ENCODE results near the gene DCUN1D2.

DCUN1D2 gene

DNA sequence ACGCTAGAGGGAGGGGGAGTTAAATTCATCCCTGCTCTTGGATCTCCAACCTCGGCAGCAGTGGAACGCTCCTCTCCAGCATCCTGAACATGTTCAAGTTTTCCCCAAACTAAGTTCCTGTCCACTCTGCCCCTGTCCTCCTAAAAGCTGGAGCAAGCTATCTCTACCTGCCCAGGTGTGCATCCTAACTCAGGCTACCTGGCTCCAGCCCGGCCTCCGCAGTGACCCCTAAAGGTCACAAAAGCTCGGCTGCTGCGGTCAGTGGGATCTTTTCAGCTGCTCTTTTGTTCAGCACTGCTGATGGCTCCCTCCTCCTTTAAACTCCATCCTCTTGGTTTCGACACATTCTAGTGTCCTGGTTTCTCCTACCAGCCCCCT, 1.4 kb downstream of the DCUN1D2 start:
- H3K27ac ChIP-seq (ENCODE audit: low read length) = no peak overlapping the region
- H3K4me1 ChIP-seq (ENCODE audit: control insufficient read depth, insufficient read depth, low read length) = peaks cover 41% of the 10 kb centered on the region
- H3K4me3 ChIP-seq (ENCODE audit: low read length in 2 of 2) = peak overlapping the region; percentile 66 to 83

DNA sequence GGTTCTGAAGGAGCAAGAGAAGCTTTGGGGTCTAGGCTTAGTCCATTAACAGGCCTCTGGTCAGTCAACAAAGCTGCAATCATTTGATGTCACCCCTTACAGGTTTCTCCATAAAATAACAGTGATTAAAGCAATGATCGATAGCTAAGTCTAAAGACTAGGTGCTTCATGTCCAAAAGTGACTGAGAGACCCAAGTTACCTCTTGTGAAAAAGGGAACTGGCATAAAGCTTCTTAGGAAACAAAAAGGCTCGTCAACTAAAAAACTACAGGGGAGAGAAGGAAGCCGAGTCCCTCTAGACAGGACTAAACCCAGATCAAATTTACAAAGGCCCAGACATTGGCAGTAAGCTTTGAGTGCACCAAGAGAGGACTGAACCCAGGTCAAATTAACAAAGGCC, 2.2 kb downstream of the DCUN1D2 start:
- Histone ChIP-seq H3K27me3 (ENCODE audit: control insufficient read depth in 1 of 2, insufficient read depth in 2 of 2, low read length in 2 of 2) (no peaks in the 10 kb centered on the region), H3K4me1 (ENCODE audit: control insufficient read depth, insufficient read depth, low read length) (peaks cover 40% of the 10 kb centered on the region), H3K27ac (ENCODE audit: low read length) (no peak overlapping the region), H3K36me3 (ENCODE audit: control insufficient read depth in 2 of 2, insufficient read depth in 2 of 2, low read length in 2 of 2) (no peaks in the 10 kb centered on the region), H3K9ac (ENCODE audit: low read length in 2 of 2) (no peak overlapping the region), H3K9me3 (ENCODE audit: control insufficient read depth in 2 of 2, low read length in 2 of 2) (no peaks in the 10 kb centered on the region), H3K4me3 (ENCODE audit: low read length in 2 of 2) (no peak overlapping the region)

More for the DNA sequence above, 1.4 kb downstream of the DCUN1D2 start:
- H3K27me3 ChIP-seq (ENCODE audit: control insufficient read depth in 1 of 2, insufficient read depth in 2 of 2, low read length in 2 of 2) = no peaks in the 10 kb centered on the region
- no peaks in the 10 kb centered on the region for H3K36me3 ChIP-seq (ENCODE audit: control insufficient read depth in 2 of 2, insufficient read depth in 2 of 2, low read length in 2 of 2)
- no peaks in the 10 kb centered on the region for H3K9me3 ChIP-seq (ENCODE audit: control insufficient read depth in 2 of 2, low read length in 2 of 2)
- peak overlapping the region; percentile 69 to 73 for H3K9ac ChIP-seq (ENCODE audit: low read length in 2 of 2)

DNA sequence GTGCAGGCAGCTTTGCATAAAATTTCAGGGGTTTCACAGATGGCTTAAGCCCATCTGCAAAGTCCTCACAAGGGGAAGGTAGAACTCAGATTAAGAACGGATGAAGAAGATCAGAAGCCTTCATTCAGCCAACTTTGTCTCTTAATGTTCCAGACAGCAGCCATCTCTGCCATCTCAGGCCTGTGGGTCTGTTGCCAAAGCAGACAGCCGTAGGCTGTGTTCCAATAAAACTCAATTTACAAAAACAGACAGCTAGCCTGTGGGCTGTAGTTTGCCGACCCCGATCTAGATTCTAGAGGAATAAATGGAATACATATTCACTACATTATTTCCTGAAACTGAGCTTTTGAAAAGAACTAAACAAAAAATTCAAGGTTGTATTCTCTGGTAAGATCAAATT, 3.8 kb downstream of the DCUN1D2 start:
- Histone ChIP-seq H3K9ac (ENCODE audit: low read length in 2 of 2) (no peak overlapping the region), H3K27ac (ENCODE audit: low read length) (no peak overlapping the region)

DNA sequence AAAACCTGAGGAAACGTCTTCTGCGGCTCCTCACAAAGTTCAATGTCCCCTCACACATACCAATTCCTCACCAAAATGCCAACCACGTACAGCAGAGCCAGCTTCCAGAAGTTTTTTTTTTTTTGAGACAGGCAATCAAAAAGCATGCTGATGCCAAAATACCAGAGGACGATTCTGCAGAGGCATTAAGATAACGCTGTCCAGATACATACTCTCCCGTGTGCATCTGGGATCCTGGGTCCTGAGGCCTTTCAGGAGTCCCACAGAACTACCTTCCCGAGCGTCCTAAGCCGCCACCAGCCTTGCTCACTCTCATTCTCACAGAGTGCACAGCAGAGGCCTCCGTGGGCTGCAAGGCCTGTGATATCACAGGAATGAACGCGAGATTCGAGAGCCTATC, 5.0 kb downstream of the DCUN1D2 start:
- Histone ChIP-seq H3K27ac (ENCODE audit: low read length) (no peak overlapping the region), H3K9me3 (ENCODE audit: control insufficient read depth in 2 of 2, low read length in 2 of 2) (no peaks in the 10 kb centered on the region), H3K27me3 (ENCODE audit: control insufficient read depth in 1 of 2, insufficient read depth in 2 of 2, low read length in 2 of 2) (no peaks in the 10 kb centered on the region), H3K4me3 (ENCODE audit: low read length in 2 of 2) (peak overlapping the region in 1 of 2 donors; percentile 15), H3K9ac (ENCODE audit: low read length in 2 of 2) (no peak overlapping the region), H3K36me3 (ENCODE audit: control insufficient read depth in 2 of 2, insufficient read depth in 2 of 2, low read length in 2 of 2) (no peaks in the 10 kb centered on the region), H3K4me1 (ENCODE audit: control insufficient read depth, insufficient read depth, low read length) (peaks cover 29% of the 10 kb centered on the region)

More for the DNA sequence above, 3.8 kb downstream of the DCUN1D2 start:
- Histone ChIP-seq H3K4me1 (ENCODE audit: control insufficient read depth, insufficient read depth, low read length) (peaks cover 33% of the 10 kb centered on the region), H3K27me3 (ENCODE audit: control insufficient read depth in 1 of 2, insufficient read depth in 2 of 2, low read length in 2 of 2) (no peaks in the 10 kb centered on the region), H3K9me3 (ENCODE audit: control insufficient read depth in 2 of 2, low read length in 2 of 2) (no peaks in the 10 kb centered on the region), H3K4me3 (ENCODE audit: low read length in 2 of 2) (no peak overlapping the region), H3K36me3 (ENCODE audit: control insufficient read depth in 2 of 2, insufficient read depth in 2 of 2, low read length in 2 of 2) (no peaks in the 10 kb centered on the region)

DNA sequence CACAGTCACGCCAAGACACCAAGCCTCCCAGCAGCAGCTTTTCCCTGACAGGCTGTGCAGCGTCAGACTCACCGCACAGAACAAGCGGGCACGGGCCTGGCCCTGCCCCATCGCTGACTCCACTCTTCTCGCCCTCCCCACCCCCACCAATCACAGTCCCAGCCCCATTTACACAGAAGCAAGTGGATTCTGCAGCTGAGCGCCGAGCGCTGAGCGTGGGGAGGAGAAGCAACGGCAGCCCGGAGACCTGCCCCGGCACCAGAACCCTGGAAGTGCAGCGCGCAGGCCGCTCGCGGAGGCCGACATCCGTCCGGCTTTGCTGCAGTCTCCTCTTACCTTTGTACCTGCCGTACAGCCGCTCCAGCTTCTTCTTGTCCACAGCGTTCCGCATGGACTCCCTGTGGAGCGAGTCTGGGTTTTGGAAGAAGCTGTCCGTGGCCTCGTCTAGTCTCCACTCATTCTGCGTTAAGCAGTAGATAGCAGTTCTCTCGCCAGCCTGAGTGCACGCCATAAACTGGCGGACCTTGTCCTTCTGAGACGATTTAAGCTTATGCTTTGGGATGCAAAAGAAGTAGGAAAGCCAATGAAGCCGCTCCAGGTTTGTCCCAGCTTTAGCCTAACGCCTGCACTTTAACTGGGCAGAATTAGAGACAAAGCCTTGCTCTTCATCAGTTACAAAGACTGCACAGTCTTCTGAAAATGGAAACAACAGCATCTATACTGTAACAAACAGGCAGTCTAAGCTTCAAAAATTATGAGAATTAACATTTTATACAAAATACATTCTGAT, 6.8 kb downstream of the DCUN1D2 start:
- Histone ChIP-seq H3K27me3 (ENCODE audit: control insufficient read depth in 1 of 2, insufficient read depth in 2 of 2, low read length in 2 of 2) (no peaks in the 10 kb centered on the region), H3K27ac (ENCODE audit: low read length) (no peak overlapping the region), H3K9me3 (ENCODE audit: control insufficient read depth in 2 of 2, low read length in 2 of 2) (no peaks in the 10 kb centered on the region), H3K36me3 (ENCODE audit: control insufficient read depth in 2 of 2, insufficient read depth in 2 of 2, low read length in 2 of 2) (peaks cover 4 to 6% of the 10 kb centered on the region in 2 donors), H3K4me1 (ENCODE audit: control insufficient read depth, insufficient read depth, low read length) (peaks cover 15% of the 10 kb centered on the region), H3K9ac (ENCODE audit: low read length in 2 of 2) (no peak overlapping the region), H3K4me3 (ENCODE audit: low read length in 2 of 2) (peak overlapping the region in 1 of 2 donors; percentile 15)

DNA sequence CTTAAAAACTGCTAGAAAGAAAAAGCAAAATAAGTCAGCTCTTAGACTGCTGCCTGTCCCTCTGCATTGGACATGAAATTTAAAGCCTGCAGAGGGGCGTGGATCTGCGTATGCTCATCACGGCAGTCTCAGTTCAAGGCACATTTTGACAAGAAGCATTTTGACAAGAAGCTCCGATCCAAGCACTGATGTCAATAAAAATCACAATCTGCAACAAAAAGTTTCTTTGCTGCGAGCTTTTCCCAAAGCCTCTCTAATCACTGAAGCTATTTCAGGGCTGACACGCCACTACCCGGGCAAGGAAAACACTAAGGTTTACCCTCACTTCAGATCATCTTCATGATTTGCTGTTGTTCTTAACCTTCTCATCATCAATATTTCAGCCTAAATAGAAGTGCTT, 7.4 kb downstream of the DCUN1D2 start:
- H3K27me3 ChIP-seq (ENCODE audit: control insufficient read depth in 1 of 2, insufficient read depth in 2 of 2, low read length in 2 of 2) = no peaks in the 10 kb centered on the region
- H3K9ac ChIP-seq (ENCODE audit: low read length in 2 of 2) = no peak overlapping the region
- H3K36me3 ChIP-seq (ENCODE audit: control insufficient read depth in 2 of 2, insufficient read depth in 2 of 2, low read length in 2 of 2) = peaks cover 4 to 6% of the 10 kb centered on the region in 2 donors
- peaks cover 13% of the 10 kb centered on the region for H3K4me1 ChIP-seq (ENCODE audit: control insufficient read depth, insufficient read depth, low read length)
- H3K27ac ChIP-seq (ENCODE audit: low read length) = no peak overlapping the region
- peak overlapping the region in 1 of 2 donors; percentile 15 for H3K4me3 ChIP-seq (ENCODE audit: low read length in 2 of 2)
- H3K9me3 ChIP-seq (ENCODE audit: control insufficient read depth in 2 of 2, low read length in 2 of 2) = no peaks in the 10 kb centered on the region

DNA sequence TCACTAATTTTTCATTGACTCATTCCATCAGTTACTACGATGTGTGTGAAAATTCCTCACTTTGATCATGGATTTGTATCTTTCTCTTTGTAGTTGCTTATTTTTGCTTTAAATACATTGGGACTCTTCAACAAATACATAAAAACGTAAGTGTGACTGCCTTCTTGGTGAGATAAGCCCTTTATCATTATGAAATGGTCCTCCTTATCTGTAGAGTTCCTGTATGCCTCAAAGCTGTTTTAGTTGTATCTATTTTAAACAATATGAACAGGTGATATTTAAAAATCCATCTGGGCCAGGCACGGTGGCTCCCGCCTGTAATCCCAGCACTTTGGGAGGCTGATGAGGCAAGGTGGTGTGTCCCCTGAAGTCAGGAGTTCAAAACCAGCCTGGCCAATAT, 11.3 kb downstream of the DCUN1D2 start:
- H3K27me3 ChIP-seq (ENCODE audit: control insufficient read depth in 1 of 2, insufficient read depth in 2 of 2, low read length in 2 of 2) = no peaks in the 10 kb centered on the region
- H3K27ac ChIP-seq (ENCODE audit: low read length) = no peak overlapping the region
- H3K9ac ChIP-seq (ENCODE audit: low read length in 2 of 2) = no peak overlapping the region
- H3K36me3 ChIP-seq (ENCODE audit: control insufficient read depth in 2 of 2, insufficient read depth in 2 of 2, low read length in 2 of 2) = peaks cover 14 to 25% of the 10 kb centered on the region in 2 donors
- H3K4me1 ChIP-seq (ENCODE audit: control insufficient read depth, insufficient read depth, low read length) = no peaks in the 10 kb centered on the region
- H3K4me3 ChIP-seq (ENCODE audit: low read length in 2 of 2) = no peak overlapping the region
- no peaks in the 10 kb centered on the region for H3K9me3 ChIP-seq (ENCODE audit: control insufficient read depth in 2 of 2, low read length in 2 of 2)

DNA sequence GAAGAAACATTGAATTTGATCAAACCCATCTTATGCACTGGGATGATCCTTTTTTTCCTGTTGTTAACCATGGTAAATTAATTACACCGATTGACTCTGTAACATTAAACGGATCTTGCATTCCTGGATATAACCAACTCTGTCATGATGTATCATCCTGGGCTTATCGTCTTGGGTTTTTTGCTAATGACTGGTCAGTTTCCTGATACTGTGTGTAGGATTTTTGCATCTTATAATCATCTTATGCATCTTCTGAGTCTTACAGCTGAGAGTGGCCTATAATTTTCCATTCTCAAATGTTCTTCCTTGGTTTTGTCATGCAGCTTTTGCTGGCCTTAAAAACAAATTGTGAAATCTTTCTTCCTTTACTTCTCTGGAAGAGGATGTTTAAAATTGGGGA, 12.8 kb downstream of the DCUN1D2 start:
- H3K27me3 ChIP-seq (ENCODE audit: control insufficient read depth in 1 of 2, insufficient read depth in 2 of 2, low read length in 2 of 2) = no peaks in the 10 kb centered on the region
- H3K27ac ChIP-seq (ENCODE audit: low read length) = no peak overlapping the region
- no peaks in the 10 kb centered on the region for H3K9me3 ChIP-seq (ENCODE audit: control insufficient read depth in 2 of 2, low read length in 2 of 2)
- H3K4me3 ChIP-seq (ENCODE audit: low read length in 2 of 2) = no peak overlapping the region
- no peak overlapping the region for H3K9ac ChIP-seq (ENCODE audit: low read length in 2 of 2)
- peaks cover 2% of the 10 kb centered on the region for H3K4me1 ChIP-seq (ENCODE audit: control insufficient read depth, insufficient read depth, low read length)
- peaks cover 14 to 29% of the 10 kb centered on the region in 2 donors for H3K36me3 ChIP-seq (ENCODE audit: control insufficient read depth in 2 of 2, insufficient read depth in 2 of 2, low read length in 2 of 2)

DNA sequence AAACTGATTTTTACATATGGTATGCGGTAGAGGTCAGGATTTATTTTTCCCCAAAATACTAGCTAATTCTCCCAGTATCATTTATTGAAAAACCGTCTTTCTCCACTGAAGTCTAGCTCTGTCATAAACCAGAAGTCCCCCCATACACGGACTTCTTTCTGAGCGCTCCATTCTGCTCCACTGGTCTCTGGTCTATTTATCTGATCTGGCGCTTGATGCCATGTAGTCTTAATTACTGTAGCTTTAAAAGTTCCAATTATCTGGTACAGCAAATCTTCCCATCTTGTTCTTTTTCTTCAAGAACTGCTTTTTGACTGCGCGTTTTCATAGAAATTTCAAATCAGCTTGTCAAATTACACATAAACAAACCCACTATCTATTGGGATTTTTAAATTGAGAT, 13.7 kb downstream of the DCUN1D2 start:
- Histone ChIP-seq H3K36me3 (ENCODE audit: control insufficient read depth in 2 of 2, insufficient read depth in 2 of 2, low read length in 2 of 2) (peaks cover 14 to 32% of the 10 kb centered on the region in 2 donors), H3K9me3 (ENCODE audit: control insufficient read depth in 2 of 2, low read length in 2 of 2) (no peaks in the 10 kb centered on the region), H3K4me3 (ENCODE audit: low read length in 2 of 2) (no peak overlapping the region)

DNA sequence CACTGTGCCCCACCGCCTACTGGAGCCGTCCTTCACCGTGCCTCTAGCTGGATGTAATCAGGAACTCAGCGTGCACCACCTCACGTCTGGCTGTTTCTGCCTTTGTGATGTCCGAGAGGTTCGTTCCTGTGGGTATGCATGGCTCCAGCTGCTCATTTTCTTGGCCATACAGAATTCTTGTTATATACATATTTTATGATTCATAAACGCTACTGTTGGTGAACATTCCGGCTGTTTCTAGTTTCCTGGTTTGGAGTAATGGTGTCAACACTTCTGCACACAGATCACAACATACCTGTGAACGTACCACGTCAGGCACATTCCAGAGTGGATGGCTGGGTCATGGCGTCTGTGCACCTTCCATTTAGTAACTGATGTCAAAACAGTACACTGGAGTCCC, 14.6 kb downstream of the DCUN1D2 start:
- Histone ChIP-seq H3K4me1 (ENCODE audit: control insufficient read depth, insufficient read depth, low read length) (peaks cover 2% of the 10 kb centered on the region), H3K27ac (ENCODE audit: low read length) (no peak overlapping the region), H3K36me3 (ENCODE audit: control insufficient read depth in 2 of 2, insufficient read depth in 2 of 2, low read length in 2 of 2) (peaks cover 18 to 36% of the 10 kb centered on the region in 2 donors), H3K9me3 (ENCODE audit: control insufficient read depth in 2 of 2, low read length in 2 of 2) (no peaks in the 10 kb centered on the region), H3K27me3 (ENCODE audit: control insufficient read depth in 1 of 2, insufficient read depth in 2 of 2, low read length in 2 of 2) (no peaks in the 10 kb centered on the region), H3K4me3 (ENCODE audit: low read length in 2 of 2) (no peak overlapping the region), H3K9ac (ENCODE audit: low read length in 2 of 2) (no peak overlapping the region)

More for the DNA sequence above, 13.7 kb downstream of the DCUN1D2 start:
- Histone ChIP-seq H3K27ac (ENCODE audit: low read length) (no peak overlapping the region), H3K9ac (ENCODE audit: low read length in 2 of 2) (no peak overlapping the region), H3K27me3 (ENCODE audit: control insufficient read depth in 1 of 2, insufficient read depth in 2 of 2, low read length in 2 of 2) (no peaks in the 10 kb centered on the region), H3K4me1 (ENCODE audit: control insufficient read depth, insufficient read depth, low read length) (peaks cover 2% of the 10 kb centered on the region)

DNA sequence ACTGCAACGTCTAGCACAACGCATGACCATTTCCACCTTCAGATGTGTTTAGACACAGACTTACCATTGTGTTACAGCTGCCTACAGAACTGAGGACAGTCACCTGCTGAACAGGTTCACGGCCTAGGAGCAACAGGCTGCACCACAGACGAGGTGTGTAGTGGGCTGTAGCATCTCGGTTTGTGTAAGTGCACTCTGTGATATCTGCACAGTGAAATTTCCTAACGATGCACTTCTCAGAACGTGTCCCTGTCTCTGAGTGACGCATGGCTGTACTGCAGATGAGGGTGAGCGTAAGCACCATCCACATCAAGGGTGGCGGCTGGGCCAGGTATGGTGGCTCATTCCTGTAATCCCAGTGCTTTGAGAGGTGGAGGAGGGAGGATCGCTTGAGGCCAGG, 15.2 kb downstream of the DCUN1D2 start:
- peaks cover 2% of the 10 kb centered on the region for H3K4me1 ChIP-seq (ENCODE audit: control insufficient read depth, insufficient read depth, low read length)
- no peak overlapping the region for H3K9ac ChIP-seq (ENCODE audit: low read length in 2 of 2)
- no peaks in the 10 kb centered on the region for H3K9me3 ChIP-seq (ENCODE audit: control insufficient read depth in 2 of 2, low read length in 2 of 2)
- H3K27ac ChIP-seq (ENCODE audit: low read length) = no peak overlapping the region
- no peaks in the 10 kb centered on the region for H3K27me3 ChIP-seq (ENCODE audit: control insufficient read depth in 1 of 2, insufficient read depth in 2 of 2, low read length in 2 of 2)
- H3K4me3 ChIP-seq (ENCODE audit: low read length in 2 of 2) = no peak overlapping the region
- peaks cover 18 to 36% of the 10 kb centered on the region in 2 donors for H3K36me3 ChIP-seq (ENCODE audit: control insufficient read depth in 2 of 2, insufficient read depth in 2 of 2, low read length in 2 of 2)

Measured in stomach smooth muscle (tissue), 2 donors.